Panc1 (cell line): ENCODE measurements around the gene AMBRA1. TPM values are rescaled to one million over a fixed set of nuclear protein-coding genes. Genes with fewer than 3 reads are reported as not detected.

Source experiments
- ATAC-seq: fragments of 200-7000 bp; cut with Tn5 transposase; 2 replicates; pipeline ENCODE4 v1.9.1; 2020; ENCODE audit warnings: mild to moderate bottlenecking, moderate library complexity
- BruUV-seq: library from RNA; stranded (reverse); fragments of 400-500 nt; replicated peaks from 2 replicates; lab custom pipeline; 2021; lab: Mats Ljungman, UMichigan
- CTCF ChIA-PET: fragments of 300-600 bp; sonication (Branson Sonifier 250); formaldehyde crosslinking; loops from one replicate; lab custom pipeline; 2022; ENCODE audit warnings: antibody characterized with exemption; lab: Charles Lee
- POLR2A ChIA-PET: fragments of 300-600 bp; sonication (Branson Sonifier 250); formaldehyde crosslinking; loops from one replicate; lab custom pipeline; 2022; ENCODE audit warnings: antibody characterized with exemption; lab: Charles Lee
- DNase-seq: peaks from one replicate; pipeline ENCODE4 v3.0.0-alpha.2; 2010; ENCODE audit warnings: low read depth, low spot score
- H3K27ac ChIP-seq: 2 replicates; pipeline ENCODE4 v1.5.1; 2011; ENCODE audit warnings: mild to moderate bottlenecking, low read length, inconsistent platforms
- H3K27me3 ChIP-seq: fragments of 200-500 bp; sonication (Bioruptor generic); 2 replicates; pipeline ENCODE4 v1.6.0; 2014; ENCODE audit warnings: low read length, inconsistent platforms; ENCODE audit not compliant: control insufficient read depth, insufficient read depth
- H3K36me3 ChIP-seq: fragments of 200-500 bp; sonication (Bioruptor generic); 2 replicates; pipeline ENCODE4 v1.5.1; 2014; ENCODE audit warnings: inconsistent platforms, mild to moderate bottlenecking, low read length, moderate library complexity; ENCODE audit not compliant: control insufficient read depth, insufficient read depth
- H3K4me1 ChIP-seq: 2 replicates; pipeline ENCODE4 v1.5.1; 2011; ENCODE audit warnings: inconsistent platforms, mild to moderate bottlenecking, low read length, moderate library complexity; ENCODE audit not compliant: control insufficient read depth, insufficient read depth
- H3K4me3 ChIP-seq, 2 experiments: 2 replicates each; pipeline ENCODE4 v1.5.1; 2011 to 2012; ENCODE audit warnings: low read depth in 2 of 2, low read length in 2 of 2, mild to moderate bottlenecking in 2 of 2, inconsistent platforms in 1 of 2, moderate library complexity in 1 of 2
- H3K9me3 ChIP-seq: fragments of 200-500 bp; sonication (Bioruptor generic); 2 replicates; pipeline ENCODE4 v1.5.1; 2014; ENCODE audit warnings: low read depth, mild to moderate bottlenecking, inconsistent platforms, low read length, moderate library complexity; ENCODE audit not compliant: control insufficient read depth, insufficient read depth
- POLR2AphosphoS5 ChIP-seq: IDR thresholded peaks from 2 replicates; pipeline ENCODE4 v1.6.1; 2012; ENCODE audit warnings: mild to moderate bottlenecking, low read depth, low read length, moderate library complexity
- REST ChIP-seq, 2 experiments: IDR thresholded peaks; 2 replicates each; pipeline ENCODE4 v1.6.1; 2011 to 2012; ENCODE audit warnings: low read depth in 2 of 2, control low read depth in 1 of 2, low read length in 1 of 2, mild to moderate bottlenecking in 1 of 2, moderate library complexity in 1 of 2; ENCODE audit not compliant: insufficient read depth in 1 of 2
- SIN3A ChIP-seq: IDR thresholded peaks from 2 replicates; pipeline ENCODE4 v1.6.1; 2012; ENCODE audit warnings: low read depth, mild to moderate bottlenecking, low read length, moderate library complexity, borderline replicate concordance; ENCODE audit not compliant: insufficient read depth
- TCF7L2 ChIP-seq: IDR thresholded peaks from 2 replicates; pipeline ENCODE4 v1.6.1; 2011; ENCODE audit warnings: mild to moderate bottlenecking, low read depth, low read length, inconsistent platforms
- in situ Hi-C: cut with HindIII; loops from 2 replicates; pipeline ENCODE4 v1.10.0; 2016; ENCODE audit warnings: low sequenced_read_pairs, low pct_unique_long_range_greater_than_20kb
- intact Hi-C: fragments of 100-400 bp; cut with micrococcal nuclease; formaldehyde crosslinking; loops from one replicate; pipeline ENCODE4 v1.10.0; 2022; ENCODE audit not compliant: unreplicated experiment
- total RNA-seq: library from RNA; stranded (reverse); gene quantifications from one replicate; pipeline ENCODE4 v1.2.1, GENCODE V29; 2021; ENCODE audit not compliant: unreplicated experiment
- TF ChIP-seq, protein P1 (sequence below): fragments of 450-650 bp; IDR thresholded peaks from 2 replicates; pipeline ENCODE4 v1.5.1; 2017; ENCODE audit warnings: mild to moderate bottlenecking

AMBRA1 gene
- total RNA-seq, 1 experiment from 2014 or later = 40.0 TPM

GRCh38 chr11:46414879-46415278 is 178.9 kb downstream of the AMBRA1 start:
- no TSS peak for BruUV-seq
- Histone ChIP-seq H3K27me3 (no peaks in the 10 kb centered on the region), H3K4me3 (no peak overlapping the region), H3K9me3 (no peaks in the 10 kb centered on the region), H3K27ac (no peak overlapping the region), H3K36me3 (peaks cover 6% of the 10 kb centered on the region), H3K4me1 (no peaks in the 10 kb centered on the region)
- ATAC-seq (no peak), DNase-seq (no peak)
- CTCF ChIA-PET = interaction anchor here (0.6 kb wide), 1 partner anchor 245 kb away, joined by 6 read pairs; no protein-coding TSS in a partner anchor
- intact Hi-C loops (loop anchor here (10.0 kb wide), 1 partner anchor 60 kb away; no protein-coding TSS in a partner anchor), in situ Hi-C loops (no loop called here)
- POLR2A ChIA-PET = no interaction called here
- no peak for TF ChIP-seq POLR2AphosphoS5
- TF ChIP-seq, protein P1, sequence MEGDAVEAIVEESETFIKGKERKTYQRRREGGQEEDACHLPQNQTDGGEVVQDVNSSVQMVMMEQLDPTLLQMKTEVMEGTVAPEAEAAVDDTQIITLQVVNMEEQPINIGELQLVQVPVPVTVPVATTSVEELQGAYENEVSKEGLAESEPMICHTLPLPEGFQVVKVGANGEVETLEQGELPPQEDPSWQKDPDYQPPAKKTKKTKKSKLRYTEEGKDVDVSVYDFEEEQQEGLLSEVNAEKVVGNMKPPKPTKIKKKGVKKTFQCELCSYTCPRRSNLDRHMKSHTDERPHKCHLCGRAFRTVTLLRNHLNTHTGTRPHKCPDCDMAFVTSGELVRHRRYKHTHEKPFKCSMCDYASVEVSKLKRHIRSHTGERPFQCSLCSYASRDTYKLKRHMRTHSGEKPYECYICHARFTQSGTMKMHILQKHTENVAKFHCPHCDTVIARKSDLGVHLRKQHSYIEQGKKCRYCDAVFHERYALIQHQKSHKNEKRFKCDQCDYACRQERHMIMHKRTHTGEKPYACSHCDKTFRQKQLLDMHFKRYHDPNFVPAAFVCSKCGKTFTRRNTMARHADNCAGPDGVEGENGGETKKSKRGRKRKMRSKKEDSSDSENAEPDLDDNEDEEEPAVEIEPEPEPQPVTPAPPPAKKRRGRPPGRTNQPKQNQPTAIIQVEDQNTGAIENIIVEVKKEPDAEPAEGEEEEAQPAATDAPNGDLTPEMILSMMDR = no peak
- no peak for TF ChIP-seq REST (IDR thresholded peaks at IDR 0.05; ENCODE audit: insufficient read depth in 1 of 2, low read depth in 2 of 2, low read length in 1 of 2)
- TF ChIP-seq TCF7L2 = no peak
- TF ChIP-seq SIN3A = no peak

DNA sequence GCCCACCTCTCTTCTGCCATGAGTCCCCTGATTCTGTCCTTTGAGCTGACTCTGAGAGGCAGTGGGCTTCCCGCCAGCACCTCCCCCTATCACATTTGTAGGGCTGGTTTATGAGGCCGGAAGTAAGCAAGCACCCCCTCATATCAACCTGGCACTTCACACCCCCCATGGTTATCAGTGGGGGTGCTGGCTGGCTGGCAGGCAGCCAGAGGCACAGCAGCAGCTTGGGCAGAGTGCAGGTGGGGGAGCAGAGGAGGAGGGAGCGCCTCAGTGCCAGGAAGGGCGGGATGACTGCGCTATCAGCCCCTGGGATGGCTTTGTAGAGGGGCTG is 179.4 kb downstream of the AMBRA1 start:
- POLR2A ChIA-PET = no interaction called here
- Histone ChIP-seq H3K36me3 (peaks cover 10% of the 10 kb centered on the region), H3K9me3 (no peaks in the 10 kb centered on the region), H3K27me3 (no peaks in the 10 kb centered on the region), H3K4me3 (no peak overlapping the region), H3K27ac (no peak overlapping the region), H3K4me1 (no peaks in the 10 kb centered on the region)
- no TSS peak for BruUV-seq
- in situ Hi-C loops (no loop called here), intact Hi-C loops (loop anchor here (10.0 kb wide), 1 partner anchor 60 kb away; no protein-coding TSS in a partner anchor)
- ATAC-seq (no peak), DNase-seq (no peak)
- TF ChIP-seq POLR2AphosphoS5 (no peak), TCF7L2 (no peak), SIN3A (no peak), REST (IDR thresholded peaks at IDR 0.05; ENCODE audit: insufficient read depth in 1 of 2, low read depth in 2 of 2, low read length in 1 of 2) (no peak)
- TF ChIP-seq, protein P1 = no peak
- CTCF ChIA-PET = no interaction called here
